ENCODE data around the gene SAMD10.

GRCh38 chr20:63955827-63956663 lies 23.4 kb downstream of the SAMD10 start, which contains the start of gene UCKL1:
- TF ChIP-seq CTCF (IDR thresholded peaks at IDR 0.05; ENCODE audit: poor library complexity) (no peak), EZH2phosphoT487 (IDR thresholded peaks at IDR 0.05; ENCODE audit: low read depth, severe bottlenecking, unreplicated experiment) (no peak), EZH2 (IDR thresholded peaks at IDR 0.05; ENCODE audit: borderline replicate concordance) (no peak)

Data from hepatocyte (in vitro differentiated cells).